SK-N-MC (cell line): ENCODE results near the gene GCKR.

Source experiments
- EZH2 ChIP-seq: fragments of 200-600 bp; sonication (generic); IDR thresholded peaks from one replicate; pipeline ENCODE4 v1.6.1; 2017; ENCODE audit warnings: antibody characterized with exemption
- FOXP2 ChIP-seq: optimal IDR thresholded peaks from 2 replicates; pipeline ENCODE3; 2011; ENCODE audit warnings: mild to moderate bottlenecking, moderate library complexity; ENCODE audit not compliant: insufficient read depth; ENCODE audit errors: extremely low read length, control extremely low read depth
- POLR2AphosphoS5 ChIP-seq: IDR thresholded peaks from 2 replicates; pipeline ENCODE4 v1.6.1; 2012; ENCODE audit warnings: mild to moderate bottlenecking, low read depth, low read length, borderline replicate concordance

DNA sequence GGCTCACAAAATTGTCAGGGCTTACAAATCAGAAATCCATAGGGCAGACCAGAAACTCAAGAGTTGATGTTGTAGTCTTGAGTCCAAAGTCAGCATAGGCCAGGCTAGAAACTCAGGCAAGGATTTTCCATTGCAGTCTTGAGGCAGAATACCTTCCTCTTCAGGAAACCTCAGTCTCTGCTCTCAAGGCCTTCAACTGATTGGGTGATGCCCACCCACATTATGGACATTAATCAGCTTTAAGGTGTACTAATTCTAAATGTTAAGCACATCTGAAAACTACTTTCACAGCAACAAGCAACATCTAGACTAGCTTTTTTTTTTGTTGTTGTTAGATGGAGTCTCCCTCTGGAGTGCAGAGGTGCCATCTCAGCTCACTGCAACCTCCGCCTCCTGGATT lies 54.9 kb downstream of the GCKR start:
- TF ChIP-seq EZH2 (no peak), POLR2AphosphoS5 (no peak), FOXP2 (no peak)
